Esophagus muscularis mucosa (tissue), 4 donors: ENCODE measurements around the gene ARCN1. TPM values are rescaled to one million over a fixed set of nuclear protein-coding genes. Genes with fewer than 3 reads are reported as not detected.
"Not testable (repeated sequence)": the region's sequence is repeated elsewhere in the genome, so short reads cannot be mapped to it uniquely, and the experiment has no call there.

ENCODE experiments used
- DNase-seq: peaks from one replicate; pipeline ENCODE4 v3.0.0-alpha.2; 2017; ENCODE audit errors: extremely low spot score
- H3K27ac ChIP-seq, 4 donors: fragments of 200-600 bp; sonication (generic); replicated peaks in 1 of 4; 1 replicate in 3 of 4; 2 replicates in 1 of 4; pipeline ENCODE4 v1.5.1; 2016 to 2019; ENCODE audit warnings: mild to moderate bottlenecking in 1 of 4
- H3K27me3 ChIP-seq, 4 donors: fragments of 200-600 bp; sonication (generic); one replicate each; pipeline versions ENCODE4 v1.5.1 to v1.6.0; 2016 to 2019
- H3K36me3 ChIP-seq, 4 donors: fragments of 200-600 bp; sonication (generic); one replicate each; pipeline ENCODE4 v1.5.1; 2016 to 2019
- H3K4me1 ChIP-seq, 4 donors: fragments of 200-600 bp; sonication (generic); one replicate each; pipeline ENCODE4 v1.5.1; 2016 to 2019
- H3K4me3 ChIP-seq, 4 donors: fragments of 200-600 bp; sonication (generic); 1 replicate in 2 of 4; 2 replicates in 2 of 4; pipeline ENCODE4 v1.5.1; 2016 to 2019; ENCODE audit warnings: mild to moderate bottlenecking in 4 of 4, moderate library complexity in 1 of 4
- H3K9me3 ChIP-seq, 4 donors: fragments of 200-600 bp; sonication (generic); 1 replicate in 3 of 4; 2 replicates in 1 of 4; pipeline ENCODE4 v1.5.1; 2016 to 2019
- CTCF ChIP-seq, 3 experiments: fragments of 200-600 bp in 2 of 3; fragments of 450-650 bp in 1 of 3; sonication (generic) in 2 of 3; IDR thresholded peaks; one replicate each; pipeline ENCODE4 v1.5.1; 2017 to 2019; ENCODE audit warnings: antibody characterized with exemption in 3 of 3, mild to moderate bottlenecking in 2 of 3, moderate library complexity in 1 of 3
- EP300 ChIP-seq: sonication (generic); formaldehyde crosslinking; IDR thresholded peaks from one replicate; pipeline ENCODE4 v1.6.1; 2017; ENCODE audit warnings: antibody characterized with exemption
- POLR2A ChIP-seq: fragments of 450-650 bp; IDR thresholded peaks from one replicate; pipeline ENCODE4 v1.6.1; 2017; ENCODE audit warnings: antibody characterized with exemption, moderate library complexity, mild to moderate bottlenecking, low read depth
- POLR2AphosphoS5 ChIP-seq, 2 donors: sonication (generic); formaldehyde crosslinking; IDR thresholded peaks; one replicate each; pipeline ENCODE4 v1.6.1; 2017; ENCODE audit warnings: antibody characterized with exemption in 2 of 2
- WGBS: methylation state at CpG from one replicate; pipeline ENCODE4 v1.1.5; 2018; 5-methylcytosine and 5-hydroxymethylcytosine counted together
- intact Hi-C: fragments of 100-400 bp; cut with DNase I; formaldehyde crosslinking; loops from one replicate; pipeline ENCODE4 v1.15.1; 2023
- total RNA-seq, 4 donors: library from RNA; depleted of rRNA; stranded (reverse); fragments of >200 nt; gene quantifications; one replicate each; pipeline versions ENCODE4 v1.1.0 to v1.2.1, GENCODE V29; 2016

Gene ARCN1
- total RNA-seq, 4 donors from 2014 or later = 83.9 to 115 (median 102) TPM

DNA sequence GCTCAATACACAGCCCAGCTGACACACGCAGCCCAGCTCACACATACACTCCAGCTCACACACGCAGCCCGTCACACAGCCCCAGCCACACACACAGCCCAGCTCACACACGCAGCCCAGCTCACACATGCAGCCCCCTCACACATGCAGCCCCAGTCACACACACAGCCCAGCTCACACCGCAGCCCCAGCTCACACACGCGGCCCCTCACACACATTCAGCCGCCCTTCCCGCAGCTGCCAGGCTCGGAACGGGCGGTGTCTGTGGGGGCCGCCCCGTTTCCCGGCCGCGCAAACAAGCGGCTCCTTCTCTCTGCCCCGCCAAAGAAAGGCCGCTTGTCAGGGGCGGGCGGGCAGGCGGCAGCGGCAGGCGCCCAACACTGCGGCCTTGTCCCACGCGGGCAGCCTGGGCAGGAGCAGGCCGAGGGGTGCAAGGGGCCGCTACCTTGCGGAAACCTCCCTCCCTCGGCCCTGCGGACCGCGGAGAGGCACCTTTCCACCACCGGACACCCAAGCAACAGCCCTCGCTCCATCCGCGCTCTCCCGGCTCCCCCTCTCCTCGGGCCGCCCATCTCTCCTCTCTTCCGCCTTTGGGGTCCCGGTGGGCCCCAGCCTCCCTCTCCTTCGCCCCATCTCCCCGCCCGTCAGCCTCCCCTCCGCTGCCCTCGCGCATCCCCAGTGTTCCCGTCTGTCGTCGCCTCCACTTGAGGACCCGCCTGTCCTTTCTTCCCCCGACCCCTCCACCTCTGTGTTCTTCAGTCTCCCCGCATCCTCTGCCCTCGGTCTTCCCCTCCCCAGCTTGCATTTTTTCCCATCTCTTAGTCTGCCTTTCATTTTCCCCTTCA, 37.4 kb downstream of the ARCN1 start:
- intact Hi-C loops = loop anchor here (5.0 kb wide), 2 partner anchors 37 to 48 kb away; partner anchors contain the start of gene ARCN1
- H3K4me1 ChIP-seq = peaks cover 44 to 89% (median 84%) of the 10 kb centered on the region in 4 donors
- no peaks in the 10 kb centered on the region for H3K9me3 ChIP-seq
- H3K36me3 ChIP-seq = peaks cover 5 to 15% (median 12%) of the 10 kb centered on the region in 4 donors
- WGBS = 55% methylated on average over 50 of the region's 57 CpGs
- H3K27me3 ChIP-seq = no peaks in the 10 kb centered on the region
- peak overlapping the region; percentile 76 to 86 (median 83) for H3K4me3 ChIP-seq
- DNase-seq = no peak
- no peak for TF ChIP-seq POLR2A
- TF ChIP-seq CTCF (IDR thresholded peaks at IDR 0.05) = no peak
- no peak for TF ChIP-seq POLR2AphosphoS5 (IDR thresholded peaks at IDR 0.05)
- no peak for TF ChIP-seq EP300
- H3K27ac ChIP-seq = peak overlapping the region; percentile 92 to 96 (median 94)

GRCh38 chr11:118610225-118610772, 38.1 kb downstream of the ARCN1 start:
- H3K4me3 ChIP-seq = peak overlapping the region; percentile 76 to 86 (median 83)
- 43% methylated on average over 18 of the region's 42 CpGs for WGBS
- no peaks in the 10 kb centered on the region for H3K9me3 ChIP-seq
- H3K27me3 ChIP-seq = no peaks in the 10 kb centered on the region
- peak overlapping the region; percentile 92 to 96 (median 94) for H3K27ac ChIP-seq
- TF ChIP-seq POLR2AphosphoS5 (IDR thresholded peaks at IDR 0.05) (no peak), POLR2A (no peak), EP300 (no peak), CTCF (IDR thresholded peaks at IDR 0.05) (no peak)
- intact Hi-C loops = no loop called here
- peaks cover 38 to 88% (median 79%) of the 10 kb centered on the region in 4 donors for H3K4me1 ChIP-seq
- no peak for DNase-seq
- peaks cover 8 to 20% (median 19%) of the 10 kb centered on the region in 4 donors for H3K36me3 ChIP-seq

GRCh38 chr11:118610773-118611432, 38.7 kb downstream of the ARCN1 start:
- Histone ChIP-seq H3K27ac (peak overlapping the region; percentile 92 to 96 (median 94)), H3K36me3 (peaks cover 10 to 26% (median 25%) of the 10 kb centered on the region in 4 donors), H3K9me3 (no peaks in the 10 kb centered on the region), H3K27me3 (no peaks in the 10 kb centered on the region), H3K4me1 (peaks cover 38 to 88% (median 78%) of the 10 kb centered on the region in 4 donors), H3K4me3 (peak overlapping the region; percentile 76 to 86 (median 83))
- intact Hi-C loops = no loop called here
- peak; percentile 94 for DNase-seq
- TF ChIP-seq EP300 (no peak), CTCF (IDR thresholded peaks at IDR 0.05) (peak; percentile 75 to 91 (median 86)), POLR2AphosphoS5 (IDR thresholded peaks at IDR 0.05) (peak; percentile 41 to 64), POLR2A (no peak)
- WGBS = 28% methylated on average over 21 of the region's 54 CpGs

- H3K4me1 ChIP-seq = peaks cover 33 to 88% (median 76%) of the 10 kb centered on the region in 4 donors
- peak overlapping the region; percentile 76 to 86 (median 83) for H3K4me3 ChIP-seq
- H3K36me3 ChIP-seq = peaks cover 15 to 32% (median 30%) of the 10 kb centered on the region in 4 donors
- DNase-seq, H3K27me3 ChIP-seq, intact Hi-C loops, H3K9me3 ChIP-seq: not testable (repeated sequence)
- 73% methylated on average over 16 of the region's 19 CpGs for WGBS
- peak overlapping the region; percentile 4 to 95 (median 66) for H3K27ac ChIP-seq
Measured at GRCh38 chr11:118611433-118611795, 39.2 kb downstream of the ARCN1 start.

DNA sequence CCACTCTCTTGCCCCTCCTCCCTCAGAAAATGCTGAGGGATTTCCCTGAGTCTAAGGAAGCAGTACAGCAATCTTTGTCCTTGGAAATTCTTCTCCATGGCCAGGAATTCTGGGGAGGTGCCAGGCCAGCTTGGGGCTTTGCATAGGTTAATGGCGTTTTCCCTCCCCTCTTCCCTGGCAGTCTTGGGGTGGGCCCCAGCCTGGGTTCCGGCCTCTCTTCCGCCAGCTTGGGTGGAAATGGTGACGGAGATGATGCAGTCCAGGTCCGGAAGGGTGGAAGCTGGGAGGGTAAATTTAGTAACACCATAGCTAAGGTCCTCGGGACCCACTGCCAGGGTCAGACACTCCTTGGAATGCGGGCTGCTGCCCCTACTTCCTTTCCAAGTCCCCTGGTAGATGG, 40.2 kb downstream of the ARCN1 start:
- WGBS = 47% methylated on average over 7 of the region's 7 CpGs
- peak overlapping the region in 1 of 4 donors; percentile 15 for H3K4me3 ChIP-seq
- H3K36me3 ChIP-seq = peaks cover 15 to 41% (median 38%) of the 10 kb centered on the region in 4 donors
- H3K4me1 ChIP-seq = peaks cover 43 to 88% (median 76%) of the 10 kb centered on the region in 4 donors
- intact Hi-C loops = no loop called here
- TF ChIP-seq EP300 (no peak), CTCF (IDR thresholded peaks at IDR 0.05) (no peak), POLR2AphosphoS5 (IDR thresholded peaks at IDR 0.05) (peak; percentile 20 to 49)
- no peak for DNase-seq
- no peaks in the 10 kb centered on the region for H3K27me3 ChIP-seq
- peak overlapping the region; percentile 48 to 92 (median 70) for H3K27ac ChIP-seq
- H3K9me3 ChIP-seq = no peaks in the 10 kb centered on the region
